ENCODE measurements around the gene PCLAF. TPM values are rescaled to one million over a fixed set of nuclear protein-coding genes. Genes with fewer than 3 reads are reported as not detected.

The PCLAF gene
- total and polyA plus RNA-seq, 2 of the 13 experiments (the other 11 are each of a cell fraction or from before 2014, with no cell fraction given), result 98.6 to 98.9 TPM

DNA sequence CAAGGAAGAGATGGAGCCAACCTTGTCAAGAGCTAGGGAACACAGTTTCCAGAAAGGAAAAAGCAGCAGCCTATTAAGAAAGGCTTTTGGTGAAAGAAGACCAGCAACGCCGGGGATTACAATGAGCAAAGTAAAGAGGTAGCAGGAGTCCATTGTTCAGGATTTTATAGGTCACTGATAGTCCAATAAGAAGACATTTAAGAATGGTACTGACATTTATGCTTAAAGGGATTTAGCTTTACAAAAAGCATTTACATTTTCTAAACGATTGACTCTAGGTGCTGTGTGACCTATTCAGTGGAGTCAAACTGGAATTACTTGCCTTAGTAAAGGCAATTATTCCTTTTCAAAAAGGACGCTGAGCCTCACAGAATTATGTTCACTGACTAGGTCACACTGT lies 66.0 kb downstream of the PCLAF start:
- no peaks in the 10 kb centered on the region for H3K9me3 ChIP-seq (ENCODE audit: low read length)
- H3K4me1 ChIP-seq (ENCODE audit: insufficient read depth, low read length), result peaks cover 4% of the 10 kb centered on the region
- H3K27me3 ChIP-seq (ENCODE audit: control insufficient read depth in 1 of 2, insufficient read depth in 2 of 2, low read length in 2 of 2), result no peaks in the 10 kb centered on the region
- H2AFZ ChIP-seq (ENCODE audit: low read length), result no peak overlapping the region
- TF ChIP-seq ZNF556 (CRISPR knock-in tag; IDR thresholded peaks at IDR 0.05; ENCODE audit: borderline replicate concordance) (no peak), MTF1 (CRISPR knock-in tag; IDR thresholded peaks at IDR 0.05) (no peak), HNRNPLL (IDR thresholded peaks at IDR 0.05; ENCODE audit: low read depth, low read length, poor library complexity, severe bottlenecking) (no peak), ZNF142 (CRISPR knock-in tag; IDR thresholded peaks at IDR 0.05) (no peak), ZNF670 (CRISPR knock-in tag; IDR thresholded peaks at IDR 0.05; ENCODE audit: borderline replicate concordance) (no peak)
- no peaks in the 10 kb centered on the region for H4K20me1 ChIP-seq (ENCODE audit: insufficient read depth, low read length)
- no peak overlapping the region for H3K4me2 ChIP-seq (ENCODE audit: low read depth, low read length)
- no TSS peak for BruUV-seq (replicated peaks)
- FAIRE-seq, result no peak
- no peaks in the 10 kb centered on the region for H3K36me3 ChIP-seq (replicated peaks in 1 of 2; ENCODE audit: control insufficient read depth in 1 of 2, insufficient read depth in 2 of 2, low read length in 2 of 2)
- ChIA-PET POLR2A (no interaction called here), CTCF (ENCODE audit: low intra/inter-chr PET ratio, low total read pairs) (no interaction called here)
- no peak overlapping the region for H3K4me3 ChIP-seq (replicated peaks in 1 of 3; ENCODE audit: insufficient read depth in 1 of 3, low read depth in 2 of 3, low read length in 3 of 3)
- intact Hi-C loops (cut with micrococcal nuclease; ENCODE audit: unreplicated experiment), result no loop called here
- H3K79me2 ChIP-seq (ENCODE audit: insufficient read depth, low read length), result no peaks in the 10 kb centered on the region
- no peak overlapping the region for H3K27ac ChIP-seq (ENCODE audit: extremely low read length, insufficient read depth, low read length)
- no peak for DNase-seq (ENCODE audit: low spot score)
- WGBS (ENCODE audit: low lambda C conversion rate), result 90% methylated on average over 4 of the region's 4 CpGs
- ATAC-seq, result no peak
- in situ Hi-C loops (cut with HindIII; ENCODE audit: extremely low pct_ligation_motif_present, low pct_unique_long_range_greater_than_20kb), result no loop called here
- no peak overlapping the region for H3K9ac ChIP-seq (ENCODE audit: insufficient read depth, low read depth, low read length)

Measured in HepG2 (cell line).